ENCODE data around the gene DOCK1. TPM values are rescaled to one million over a fixed set of nuclear protein-coding genes. Genes with fewer than 3 reads are reported as not detected.
"Not testable (repeated sequence)": the region's sequence is repeated elsewhere in the genome, so short reads cannot be mapped to it uniquely, and the experiment has no call there.

The DOCK1 gene
- polyA plus RNA-seq, 6 donors from 2014 or later: not detected

DNA sequence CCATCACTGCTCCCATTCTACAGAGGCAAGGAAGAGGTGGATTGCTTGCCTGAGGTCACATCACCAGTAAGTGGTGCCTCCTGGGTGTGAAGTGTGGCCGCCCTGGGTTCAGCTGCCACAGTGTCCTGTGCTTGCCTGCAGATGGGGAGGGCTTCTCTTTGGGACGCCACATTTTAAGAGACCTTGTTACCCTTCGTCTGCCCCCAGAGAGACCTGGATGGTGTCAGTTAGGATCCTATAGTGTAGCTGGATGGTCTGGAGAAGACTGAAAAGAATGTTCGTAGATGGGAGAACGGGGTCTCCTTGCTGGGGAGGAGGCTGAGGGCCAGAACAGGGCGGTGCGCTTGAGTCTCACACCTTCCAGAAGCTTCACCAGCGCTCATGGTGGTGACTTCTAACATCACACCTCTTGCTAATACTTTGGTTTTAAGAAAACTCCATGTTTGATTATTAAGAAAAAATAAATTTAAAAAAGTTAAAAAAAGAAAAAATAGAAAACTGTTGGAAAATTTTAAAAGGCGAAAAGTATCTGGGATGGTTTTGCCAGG lies 2.3 kb downstream of the DOCK1 start:
- Mint-ChIP-seq H3K4me3 (peak overlapping the region in 1 of 8 donors; percentile 30), H3K4me1 (peaks cover 6 to 9% (median 7%) of the 10 kb centered on the region in 3 donors), H3K9me3 (peaks cover 0 to 5% (median 1%) of the 10 kb centered on the region in 7 donors), H3K36me3 (peaks cover 0 to 15% of the 10 kb centered on the region in 2 donors), H3K27me3 (peaks cover 18 to 35% (median 35%) of the 10 kb centered on the region in 3 donors), H3K27ac (no peak overlapping the region)
- no peak for DNase-seq
- no peak for ATAC-seq (ENCODE audit: low read depth in 2 of 2)

DNA sequence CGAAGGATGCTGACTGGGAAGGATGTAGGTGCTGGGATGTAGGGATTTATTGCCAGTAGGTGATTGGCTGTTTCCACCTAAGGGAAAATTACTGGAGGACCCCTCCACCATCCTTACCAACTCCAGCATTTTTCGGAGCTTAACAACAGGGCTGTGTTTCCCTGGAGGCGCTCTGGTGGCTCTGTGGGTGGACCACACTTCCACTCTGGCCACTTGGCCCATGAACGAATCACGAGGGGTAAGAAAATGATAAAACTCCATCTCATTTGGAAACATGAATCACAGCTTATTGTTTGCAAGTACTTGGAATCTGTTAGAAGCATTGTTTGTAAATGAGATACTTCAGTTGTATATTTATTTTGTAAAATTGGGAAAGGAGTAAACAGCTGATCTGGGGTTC lies 3.0 kb downstream of the DOCK1 start:
- Mint-ChIP-seq H3K36me3 (peaks cover 0 to 15% of the 10 kb centered on the region in 2 donors), H3K9me3 (peaks cover 0 to 5% (median 1%) of the 10 kb centered on the region in 7 donors), H3K4me3 (no peak overlapping the region), H3K4me1 (peaks cover 6 to 9% (median 7%) of the 10 kb centered on the region in 3 donors), H3K27ac (no peak overlapping the region), H3K27me3 (peaks cover 18 to 33% (median 33%) of the 10 kb centered on the region in 3 donors)
- DNase-seq (no peak), ATAC-seq (ENCODE audit: low read depth in 2 of 2) (no peak)

DNA sequence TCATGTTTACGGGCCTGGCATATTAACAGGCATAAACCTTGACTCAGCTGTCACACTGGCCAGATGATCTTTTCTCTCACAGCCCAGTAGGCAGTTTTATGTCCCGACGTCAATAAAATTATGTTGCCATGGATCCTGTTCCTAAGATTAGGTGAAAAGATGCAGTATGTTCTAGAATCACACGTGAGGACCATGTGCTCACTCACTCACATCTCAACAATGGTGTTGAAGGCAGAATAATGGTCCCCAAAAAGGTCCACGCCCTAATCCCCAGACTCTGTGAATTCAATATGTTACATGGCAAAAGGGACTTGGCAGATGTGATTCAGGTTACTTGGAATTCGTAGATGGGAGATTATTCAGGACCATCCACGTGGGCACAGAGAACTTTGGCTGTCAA lies 3.5 kb downstream of the DOCK1 start:
- H3K4me1 Mint-ChIP-seq: peaks cover 6 to 9% (median 7%) of the 10 kb centered on the region in 3 donors
- peaks cover 0 to 5% (median 1%) of the 10 kb centered on the region in 7 donors for H3K9me3 Mint-ChIP-seq
- ATAC-seq (ENCODE audit: low read depth in 2 of 2) (no peak), DNase-seq (no peak)
- H3K4me3 Mint-ChIP-seq: peak overlapping the region in 1 of 8 donors; percentile 5
- no peak overlapping the region for H3K27ac Mint-ChIP-seq
- peaks cover 14 to 28% (median 27%) of the 10 kb centered on the region in 3 donors for H3K27me3 Mint-ChIP-seq
- H3K36me3 Mint-ChIP-seq: peaks cover 0 to 15% of the 10 kb centered on the region in 2 donors

DNA sequence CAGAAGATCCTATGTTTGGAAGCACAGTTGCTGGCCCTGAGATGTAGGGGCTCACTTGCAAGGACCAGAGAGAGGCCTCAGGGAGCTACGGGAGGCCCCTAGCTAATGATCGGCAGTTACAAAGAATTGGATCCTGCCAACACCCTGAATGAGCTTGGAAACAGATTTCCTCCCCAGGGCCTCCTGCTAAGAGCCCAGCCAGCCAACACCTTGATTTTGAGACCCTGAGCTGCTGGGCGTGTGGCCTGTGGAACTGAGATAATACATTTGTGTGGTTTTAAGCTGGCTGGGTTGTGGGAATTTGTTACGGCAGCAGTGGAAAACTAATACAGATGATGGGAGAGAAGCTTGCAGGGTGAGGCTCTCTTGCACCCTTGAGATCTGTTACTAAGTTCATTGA lies 3.9 kb downstream of the DOCK1 start:
- no peak overlapping the region for H3K27ac Mint-ChIP-seq
- H3K36me3 Mint-ChIP-seq: peaks cover 0 to 12% of the 10 kb centered on the region in 2 donors
- H3K4me3 Mint-ChIP-seq: no peak overlapping the region

DNA sequence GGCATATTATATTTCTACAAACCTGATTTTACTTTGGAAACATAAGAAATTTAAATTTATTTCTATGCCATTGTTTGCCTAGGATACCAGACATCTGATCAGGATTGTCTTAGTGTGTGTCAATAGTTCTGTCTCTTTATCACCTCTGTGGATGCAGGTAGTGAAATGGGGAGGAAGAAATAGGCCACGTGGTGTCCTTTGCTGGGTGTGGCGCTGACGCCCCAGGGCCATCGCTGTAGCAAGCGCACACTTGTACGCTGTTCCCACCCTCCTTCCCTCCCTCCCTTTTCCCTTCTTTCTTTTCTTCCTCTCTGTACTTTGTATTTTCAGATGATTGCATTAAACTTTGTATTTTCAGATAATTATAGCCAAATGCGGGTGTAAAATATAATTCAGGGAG lies 5.0 kb downstream of the DOCK1 start:
- Mint-ChIP-seq H3K27me3 (peaks cover 9 to 16% (median 15%) of the 10 kb centered on the region in 3 donors), H3K4me3 (no peak overlapping the region), H3K36me3 (peaks cover 0 to 8% of the 10 kb centered on the region in 2 donors), H3K9me3 (peaks cover 0 to 5% (median 1%) of the 10 kb centered on the region in 7 donors), H3K4me1 (peaks cover 0 to 7% (median 3%) of the 10 kb centered on the region in 3 donors), H3K27ac (no peak overlapping the region)
- ATAC-seq (ENCODE audit: low read depth in 2 of 2) (no peak), DNase-seq (no peak)

More for the DNA sequence above, 3.9 kb downstream of the DOCK1 start:
- Mint-ChIP-seq H3K27me3 (peaks cover 14 to 24% (median 23%) of the 10 kb centered on the region in 3 donors), H3K9me3 (peaks cover 0 to 5% (median 1%) of the 10 kb centered on the region in 7 donors), H3K4me1 (peaks cover 5 to 9% (median 7%) of the 10 kb centered on the region in 3 donors)
- no peak for ATAC-seq (ENCODE audit: low read depth in 2 of 2)
- no peak for DNase-seq

DNA sequence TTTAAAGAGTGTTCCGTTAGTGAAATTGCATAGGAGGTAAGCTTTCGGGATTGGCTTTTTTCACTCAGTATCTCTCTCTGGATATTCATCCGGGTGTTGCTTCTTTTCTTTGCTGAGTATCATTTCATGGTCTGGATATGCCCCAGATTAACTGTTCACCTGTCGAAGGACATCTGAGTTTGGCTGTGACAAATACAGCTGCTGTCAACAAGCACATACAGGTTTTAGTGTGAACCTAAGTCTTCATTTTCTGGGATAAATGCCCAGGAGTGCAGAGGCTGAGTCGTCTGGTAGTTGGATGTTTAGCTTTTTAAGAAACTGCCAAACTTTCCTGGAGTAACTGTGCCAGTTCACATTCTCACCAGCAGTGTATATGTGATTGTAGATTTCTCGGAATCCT lies 5.6 kb downstream of the DOCK1 start:
- no peak for ATAC-seq (ENCODE audit: low read depth in 2 of 2)
- Mint-ChIP-seq H3K27ac (no peak overlapping the region), H3K4me1 (peaks cover 0 to 7% (median 3%) of the 10 kb centered on the region in 3 donors), H3K4me3 (no peak overlapping the region), H3K9me3 (peaks cover 0 to 5% (median 1%) of the 10 kb centered on the region in 7 donors), H3K27me3 (peaks cover 9 to 16% (median 15%) of the 10 kb centered on the region in 3 donors), H3K36me3 (peaks cover 0 to 8% of the 10 kb centered on the region in 2 donors)
- no peak for DNase-seq

DNA sequence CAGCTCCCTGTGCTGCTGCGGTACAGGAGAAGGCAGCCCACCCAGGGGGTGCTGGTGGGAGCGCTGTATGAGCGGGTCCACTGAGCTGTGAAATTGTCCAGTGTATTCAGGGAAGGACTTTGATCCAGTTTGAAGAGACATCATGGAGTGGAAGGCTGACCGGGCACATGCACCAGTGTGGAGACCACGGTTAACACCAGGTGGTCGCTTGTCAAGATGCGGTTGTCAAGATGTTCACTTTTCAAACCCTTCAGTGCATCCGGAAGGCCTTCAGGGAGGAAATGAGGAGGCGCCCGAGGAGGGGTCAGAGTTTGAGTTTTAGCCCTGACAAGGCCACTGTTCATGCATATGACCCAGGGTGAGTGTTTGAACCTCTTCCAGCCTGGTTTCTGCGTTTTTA lies 6.1 kb downstream of the DOCK1 start:
- H3K36me3 Mint-ChIP-seq: peaks cover 0 to 7% of the 10 kb centered on the region in 2 donors
- DNase-seq (no peak), ATAC-seq (ENCODE audit: low read depth in 2 of 2) (no peak)
- H3K4me3 Mint-ChIP-seq: peak overlapping the region in 1 of 8 donors; percentile 43
- H3K27me3 Mint-ChIP-seq: peaks cover 8 to 14% (median 13%) of the 10 kb centered on the region in 3 donors
- peaks cover 0 to 7% (median 3%) of the 10 kb centered on the region in 3 donors for H3K4me1 Mint-ChIP-seq
- peaks cover 0 to 5% (median 1%) of the 10 kb centered on the region in 7 donors for H3K9me3 Mint-ChIP-seq
- no peak overlapping the region for H3K27ac Mint-ChIP-seq

DNA sequence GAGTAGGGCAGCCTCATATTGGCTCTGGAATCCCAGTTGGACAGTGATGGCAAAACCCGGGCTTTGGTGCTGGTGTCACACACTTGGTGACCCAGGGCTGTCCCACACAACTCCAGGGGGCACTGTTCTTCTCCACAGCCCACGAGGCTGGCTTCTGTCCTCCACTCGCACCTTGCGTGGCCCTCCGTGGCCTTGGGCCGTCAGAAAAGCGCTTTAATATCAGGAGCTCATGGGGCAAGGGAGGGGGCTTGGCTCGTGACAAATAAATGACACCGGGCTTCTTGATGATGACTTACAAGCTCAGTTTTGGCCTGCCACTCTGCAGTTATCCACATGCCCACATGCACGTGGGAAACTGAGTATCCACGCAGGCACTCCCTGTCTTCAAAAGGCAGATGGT lies 8.1 kb downstream of the DOCK1 start:
- no peaks in the 10 kb centered on the region for H3K4me1 Mint-ChIP-seq
- no peaks in the 10 kb centered on the region for H3K27me3 Mint-ChIP-seq
- DNase-seq: no peak
- no peak for ATAC-seq (ENCODE audit: low read depth in 2 of 2)
- H3K4me3 Mint-ChIP-seq: no peak overlapping the region
- no peaks in the 10 kb centered on the region for H3K36me3 Mint-ChIP-seq
- peaks cover 0 to 2% (median 0%) of the 10 kb centered on the region in 7 donors for H3K9me3 Mint-ChIP-seq
- no peak overlapping the region for H3K27ac Mint-ChIP-seq

DNA sequence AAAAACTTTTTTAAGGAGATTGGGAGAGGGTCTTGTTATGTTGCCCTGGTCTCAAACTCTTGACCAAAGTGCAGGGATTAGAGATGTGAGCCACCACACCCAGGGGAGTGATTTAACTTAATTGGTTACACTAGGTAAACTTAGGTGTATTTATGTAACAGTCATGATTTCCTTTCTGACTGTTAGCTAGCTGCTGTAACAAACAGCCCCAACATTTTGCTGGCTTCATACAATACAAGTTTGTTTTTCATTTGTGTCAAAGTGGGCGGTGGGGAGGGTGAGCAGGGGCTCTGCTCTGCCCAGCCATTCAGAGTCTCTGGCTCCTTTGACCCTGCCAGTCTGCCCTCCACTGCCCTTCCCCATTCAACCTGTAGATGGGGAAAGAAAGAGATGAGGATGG lies 9.3 kb downstream of the DOCK1 start:
- Mint-ChIP-seq H3K4me3 (no peak overlapping the region), H3K9me3 (peaks cover 0 to 2% (median 0%) of the 10 kb centered on the region in 7 donors), H3K36me3 (no peaks in the 10 kb centered on the region), H3K27me3 (peaks cover 0 to 6% (median 0%) of the 10 kb centered on the region in 3 donors), H3K4me1 (no peaks in the 10 kb centered on the region), H3K27ac (no peak overlapping the region)
- ATAC-seq (ENCODE audit: low read depth in 2 of 2): no peak
- no peak for DNase-seq

DNA sequence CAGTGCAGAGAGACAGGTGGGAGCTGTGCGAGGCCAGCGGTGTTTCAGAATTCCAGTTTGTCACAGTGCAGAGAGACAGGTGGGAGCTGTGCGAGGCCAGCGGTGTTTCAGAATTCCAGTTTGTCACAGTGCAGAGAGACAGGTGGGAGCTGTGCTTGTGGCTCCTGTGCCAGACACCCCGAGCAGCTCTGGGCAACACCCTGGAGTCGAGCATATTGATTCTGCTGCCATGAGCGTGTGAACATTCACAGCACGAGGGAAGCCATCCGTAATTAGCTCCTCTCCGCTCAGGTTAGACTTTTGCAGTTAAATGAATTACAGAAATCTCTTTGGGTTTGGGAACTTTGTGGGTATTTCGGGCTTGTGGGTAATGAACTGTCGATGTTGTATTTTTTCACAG lies 11.7 kb downstream of the DOCK1 start:
- H3K9me3 Mint-ChIP-seq; DNase-seq; H3K36me3 Mint-ChIP-seq; H3K27me3 Mint-ChIP-seq; H3K4me1 Mint-ChIP-seq; ATAC-seq (ENCODE audit: low read depth in 2 of 2); H3K4me3 Mint-ChIP-seq; H3K27ac Mint-ChIP-seq: not testable (repeated sequence)

DNA sequence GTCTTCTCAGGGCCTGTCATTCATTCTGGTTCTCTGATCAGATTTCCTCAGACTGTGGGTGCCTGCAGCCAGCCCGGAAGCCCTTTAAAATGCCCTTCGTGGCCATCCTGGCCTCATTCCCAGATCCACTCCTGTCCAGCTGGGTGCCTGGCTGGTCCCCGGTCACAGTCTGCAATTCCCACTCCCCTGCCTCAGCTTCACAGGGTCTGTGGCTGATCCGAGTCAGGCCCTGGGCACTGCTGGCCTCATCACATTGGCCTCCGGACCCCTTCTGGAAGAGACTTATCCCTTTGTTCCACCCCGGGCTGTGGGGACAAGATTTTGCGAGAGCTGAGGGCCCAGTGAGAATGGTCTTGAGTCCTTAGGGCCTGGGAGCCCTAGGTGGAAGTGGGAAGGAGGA lies 12.1 kb downstream of the DOCK1 start:
- H3K36me3 Mint-ChIP-seq: peaks cover 0 to 7% of the 10 kb centered on the region in 2 donors
- no peak overlapping the region for H3K4me3 Mint-ChIP-seq
- H3K27ac Mint-ChIP-seq: no peak overlapping the region
- DNase-seq (no peak), ATAC-seq (ENCODE audit: low read depth in 2 of 2) (no peak)
- peaks cover 0 to 6% (median 0%) of the 10 kb centered on the region in 3 donors for H3K27me3 Mint-ChIP-seq
- peaks cover 0 to 9% (median 3%) of the 10 kb centered on the region in 7 donors for H3K9me3 Mint-ChIP-seq
- no peaks in the 10 kb centered on the region for H3K4me1 Mint-ChIP-seq

DNA sequence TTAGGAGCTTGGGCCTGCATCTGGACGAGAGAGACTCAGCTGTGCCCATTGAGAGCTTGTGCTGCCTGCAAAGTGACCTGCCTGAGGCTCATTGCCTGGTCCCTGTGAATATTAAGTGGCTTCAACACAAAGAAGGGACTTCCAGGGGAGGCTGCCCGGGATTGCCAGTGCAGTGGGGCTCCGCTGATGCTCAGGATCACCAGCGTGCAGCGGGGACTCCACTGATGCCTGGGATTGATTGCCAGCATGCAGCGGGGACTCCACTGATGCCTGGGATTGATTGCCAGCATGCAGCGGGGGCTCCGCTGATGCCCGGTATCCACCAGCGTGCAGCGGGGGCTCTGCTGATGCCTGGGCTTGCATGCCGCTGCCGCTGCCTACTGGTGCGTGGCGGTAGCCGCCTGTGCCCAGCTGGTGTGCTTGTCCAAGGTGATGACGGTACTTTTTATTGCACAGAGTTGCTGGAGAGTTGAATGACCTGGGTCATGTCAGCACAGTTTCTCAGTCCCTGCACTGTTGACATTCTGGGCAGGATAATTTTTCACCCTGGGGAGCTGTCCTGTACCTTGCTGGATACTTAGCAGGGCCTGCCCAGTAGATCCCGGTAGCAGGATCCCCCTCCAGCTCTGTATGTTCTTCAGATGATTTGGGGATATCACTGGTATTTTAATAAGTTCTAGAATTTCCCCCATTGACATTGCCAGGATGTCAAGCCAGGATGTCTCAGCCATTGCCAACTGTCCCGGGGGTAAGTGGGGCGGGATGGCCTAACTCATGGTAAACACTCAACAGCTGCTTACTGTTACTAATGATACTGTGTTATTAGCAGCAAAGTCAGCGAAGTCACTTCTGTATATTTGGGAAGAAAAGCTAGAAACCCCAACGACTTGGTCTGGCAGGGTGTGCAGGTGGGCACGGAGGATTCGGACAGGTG lies 13.0 kb downstream of the DOCK1 start:
- no peaks in the 10 kb centered on the region for H3K4me1 Mint-ChIP-seq

DNA sequence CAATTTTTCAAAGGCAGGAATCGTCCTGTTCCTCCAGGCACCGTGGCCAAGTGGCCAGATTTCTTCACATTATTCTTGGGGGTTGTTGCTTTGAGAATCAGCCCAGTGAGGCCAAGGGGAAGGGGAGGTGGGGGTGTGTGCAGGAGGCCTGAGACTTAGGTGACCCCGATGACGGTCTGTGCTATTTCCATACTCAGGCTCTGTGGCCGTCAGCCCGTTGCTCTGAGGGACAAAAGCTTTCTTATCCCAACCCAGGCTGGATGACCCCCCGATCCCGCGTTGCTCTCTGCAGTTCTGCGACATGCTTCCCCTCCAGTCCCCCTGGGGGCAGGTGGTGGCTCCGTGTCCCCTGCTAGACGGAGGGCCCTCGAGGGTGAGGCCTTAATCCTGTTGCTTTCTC lies 14.2 kb downstream of the DOCK1 start:
- H3K36me3 Mint-ChIP-seq: peaks cover 0 to 7% of the 10 kb centered on the region in 2 donors
- H3K27ac Mint-ChIP-seq: no peak overlapping the region
- H3K4me3 Mint-ChIP-seq: no peak overlapping the region
- DNase-seq (no peak), ATAC-seq (ENCODE audit: low read depth in 2 of 2) (no peak)
- no peaks in the 10 kb centered on the region for H3K4me1 Mint-ChIP-seq
- H3K9me3 Mint-ChIP-seq: peaks cover 0 to 9% (median 4%) of the 10 kb centered on the region in 7 donors
- peaks cover 0 to 6% (median 0%) of the 10 kb centered on the region in 3 donors for H3K27me3 Mint-ChIP-seq

More for the DNA sequence above, 13.0 kb downstream of the DOCK1 start:
- Mint-ChIP-seq H3K36me3 (peaks cover 0 to 7% of the 10 kb centered on the region in 2 donors), H3K4me3 (no peak overlapping the region), H3K9me3 (peaks cover 0 to 9% (median 4%) of the 10 kb centered on the region in 7 donors), H3K27me3 (peaks cover 0 to 6% (median 0%) of the 10 kb centered on the region in 3 donors), H3K27ac (peak overlapping the region in 2 of 6 donors; percentile 23 to 36)
- no peak for ATAC-seq (ENCODE audit: low read depth in 2 of 2)
- no peak for DNase-seq

Measured in naive B cell (primary cell).